Fibroblast of lung (primary cell): ENCODE data around the gene C6orf62.

ENCODE experiments used
- CTCF ChIP-seq, 2 donors: IDR thresholded peaks in 1 of 2; conservative IDR thresholded peaks in 1 of 2; 1 replicate in 1 of 2; 2 replicates in 1 of 2; pipeline ENCODE4 v1.5.1; 2011 to 2012; ENCODE audit warnings: low read length in 2 of 2, control low read depth in 1 of 2, inconsistent platforms in 1 of 2, low read depth in 1 of 2, mild to moderate bottlenecking in 1 of 2
- EZH2 ChIP-seq: IDR thresholded peaks from 2 replicates; pipeline ENCODE4 v1.5.1; 2012; ENCODE audit warnings: low read length, control low read depth, mild to moderate bottlenecking; ENCODE audit errors: missing control alignments

- no peak for TF ChIP-seq CTCF (conservative IDR thresholded peaks at IDR 0.05 in 1 of 2, IDR thresholded peaks at IDR 0.05 in 1 of 2; ENCODE audit: low read depth in 1 of 2, low read length in 2 of 2)
- TF ChIP-seq EZH2, result no peak
These were observed 26.0 kb upstream of the C6orf62 start for GRCh38 chr6:24744911-24745310.
